ENCODE results near the gene ANKUB1. TPM values are rescaled to one million over a fixed set of nuclear protein-coding genes. Genes with fewer than 3 reads are reported as not detected.

Gene ANKUB1
- total RNA-seq, 1 donor from 2014 or later = not detected

DNA sequence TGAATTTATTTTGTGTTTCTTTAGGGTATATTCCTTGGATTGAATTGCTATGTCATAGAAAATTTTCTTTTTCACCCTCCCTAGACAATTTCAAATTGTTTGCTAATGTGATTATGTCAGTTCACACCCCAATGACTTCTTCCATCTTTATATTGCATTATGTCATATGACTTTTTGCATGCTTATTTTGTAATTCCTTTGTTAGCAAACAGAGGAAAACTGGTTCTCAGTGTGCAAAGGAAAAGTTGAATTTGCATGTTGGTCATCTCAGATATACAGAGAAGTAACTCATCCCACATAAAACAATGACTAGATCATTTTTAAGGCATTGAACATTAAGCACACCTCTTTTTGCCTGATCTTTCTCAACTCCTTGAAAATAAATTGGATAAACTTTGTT is 17.3 kb upstream of the ANKUB1 start:
- no peak for DNase-seq (ENCODE audit: low spot score)

DNA sequence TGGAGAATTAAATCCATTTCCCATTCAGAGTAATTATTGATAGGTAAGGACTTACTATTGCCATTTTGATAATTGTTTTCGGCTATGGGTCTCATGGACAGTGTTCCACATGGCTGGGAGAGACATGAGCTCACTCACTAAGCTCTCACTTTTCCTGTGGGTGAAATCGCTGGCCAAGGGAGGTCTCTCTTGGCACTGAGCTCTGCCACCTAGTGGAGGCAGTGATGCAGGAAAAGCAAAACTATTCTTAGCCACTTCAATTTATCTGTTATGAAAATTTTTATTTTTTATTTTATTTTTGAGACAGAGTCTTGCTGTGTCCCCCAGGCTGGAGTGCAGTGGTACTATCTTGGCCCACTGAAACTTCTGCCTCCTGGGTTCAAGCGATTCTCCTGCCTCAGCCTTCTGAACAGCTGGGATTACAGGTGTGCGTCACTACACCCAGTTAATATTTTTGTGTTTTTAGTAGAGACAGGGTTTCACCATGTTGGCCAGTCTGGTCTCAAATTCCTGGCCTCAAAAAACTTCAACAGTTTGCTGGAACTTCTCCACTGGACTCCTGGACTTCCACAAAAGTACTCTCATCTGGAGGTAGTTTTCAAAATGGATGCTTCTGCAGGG is 16.0 kb upstream of the ANKUB1 start:
- DNase-seq (ENCODE audit: low spot score) = no peak

GRCh38 chr3:149806171-149806778 is 13.9 kb upstream of the ANKUB1 start:
- no peak for DNase-seq (ENCODE audit: low spot score)

DNA sequence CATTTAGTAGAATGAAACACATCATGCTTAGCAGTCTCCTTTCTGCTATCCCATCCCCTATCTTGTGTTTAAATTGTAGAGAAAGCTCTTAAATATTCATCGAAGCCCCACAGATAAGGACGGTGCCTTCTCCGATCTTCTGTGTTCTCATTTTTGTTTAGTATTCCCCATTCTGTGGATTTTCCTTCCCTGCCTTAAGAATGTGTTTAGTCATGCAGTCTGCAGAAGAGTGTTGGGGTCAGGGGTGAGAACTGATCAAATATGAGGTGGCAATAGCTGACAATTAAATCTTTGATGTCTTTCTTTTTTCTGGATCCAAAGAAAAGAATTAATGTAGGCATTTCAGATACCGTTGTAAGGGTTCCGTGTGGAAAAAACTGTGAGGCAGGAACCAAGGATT is 9.3 kb upstream of the ANKUB1 start:
- no peak for DNase-seq (ENCODE audit: low spot score)

GRCh38 chr3:149801195-149801594 is 8.8 kb upstream of the ANKUB1 start:
- DNase-seq (ENCODE audit: low spot score) = no peak

DNA sequence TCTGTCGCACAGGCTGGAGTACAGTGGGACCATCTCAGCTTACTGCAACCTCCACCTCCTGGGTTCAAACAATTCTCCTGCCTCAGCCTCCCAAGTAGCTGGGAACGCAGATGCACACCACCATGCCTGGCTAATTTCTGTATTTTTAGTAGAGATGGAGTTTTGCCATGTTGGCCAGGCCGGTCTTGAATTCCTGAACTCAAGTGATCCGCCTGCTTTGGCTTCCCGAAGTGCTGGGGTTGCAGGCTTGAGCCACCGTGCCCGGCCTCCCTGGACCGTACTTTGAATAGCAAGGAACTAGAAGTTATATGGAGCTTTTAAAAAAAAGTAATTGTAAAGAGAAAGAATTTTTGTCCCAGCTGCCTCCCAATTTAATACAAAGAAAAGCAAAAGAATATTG is 8.3 kb upstream of the ANKUB1 start:
- no peak for DNase-seq (ENCODE audit: low spot score)

GRCh38 chr3:149796026-149796425 is 3.7 kb upstream of the ANKUB1 start:
- DNase-seq (ENCODE audit: low spot score) = no peak

- DNase-seq (ENCODE audit: low spot score) = no peak
Measured at GRCh38 chr3:149790698-149791097, 1.7 kb downstream of the ANKUB1 start.

- no peak for DNase-seq (ENCODE audit: low spot score)
Measured at GRCh38 chr3:149790268-149790667, 2.1 kb downstream of the ANKUB1 start.

DNA sequence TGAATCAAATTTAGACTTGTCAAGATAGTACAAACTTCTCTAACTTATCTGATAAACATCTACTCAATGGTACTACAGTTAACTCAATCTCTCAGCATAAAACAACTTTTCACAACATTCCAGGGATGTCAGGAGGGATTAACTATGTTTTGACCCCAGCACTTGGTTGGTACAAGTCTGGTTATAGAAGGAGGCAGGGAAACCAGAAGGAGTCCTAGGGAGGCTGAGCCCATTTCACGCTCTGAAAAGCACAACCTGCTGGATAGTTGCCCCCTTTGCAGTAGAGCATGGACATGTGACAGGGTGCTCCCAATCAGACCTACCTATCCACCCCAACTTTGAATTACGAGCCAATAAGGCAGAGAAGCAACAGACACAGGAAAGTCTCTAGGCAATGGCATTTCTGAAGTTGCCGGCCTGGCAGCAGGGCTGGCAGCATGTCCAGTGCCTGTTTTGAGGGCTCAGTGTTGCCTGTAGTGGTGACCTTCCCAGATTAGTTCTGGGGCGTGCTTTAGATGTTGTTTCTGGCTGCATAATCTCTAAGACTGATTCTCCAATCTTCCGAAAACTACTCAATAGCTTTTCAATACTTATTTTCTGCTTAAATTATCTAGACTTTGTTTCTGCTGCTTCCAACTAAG is 8.2 kb downstream of the ANKUB1 start:
- DNase-seq (ENCODE audit: low spot score) = no peak

- no peak for DNase-seq (ENCODE audit: low spot score)
Measured at GRCh38 chr3:149783576-149783975, 8.8 kb downstream of the ANKUB1 start.

GRCh38 chr3:149781741-149782140 is 10.6 kb downstream of the ANKUB1 start:
- no peak for DNase-seq (ENCODE audit: low spot score)

DNA sequence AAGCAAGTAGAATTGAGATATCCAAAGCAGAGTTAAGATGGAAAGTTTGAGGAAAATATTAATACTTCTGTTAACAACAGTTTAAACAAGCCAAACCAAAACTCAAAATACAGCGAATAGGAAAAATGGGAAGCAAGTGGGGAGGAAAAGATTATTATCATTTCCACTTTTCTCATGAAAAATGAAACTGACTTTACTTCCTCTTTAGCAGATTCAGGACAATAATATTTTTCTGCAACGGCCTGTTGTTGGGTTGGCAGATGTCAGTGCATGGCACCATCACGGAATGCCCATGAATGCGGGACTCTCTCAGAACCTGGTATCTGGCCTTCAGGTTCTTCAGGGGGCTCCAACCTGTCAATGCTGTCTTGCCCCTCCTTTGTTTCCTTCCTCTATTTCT is 11.1 kb downstream of the ANKUB1 start:
- DNase-seq (ENCODE audit: low spot score) = no peak

DNA sequence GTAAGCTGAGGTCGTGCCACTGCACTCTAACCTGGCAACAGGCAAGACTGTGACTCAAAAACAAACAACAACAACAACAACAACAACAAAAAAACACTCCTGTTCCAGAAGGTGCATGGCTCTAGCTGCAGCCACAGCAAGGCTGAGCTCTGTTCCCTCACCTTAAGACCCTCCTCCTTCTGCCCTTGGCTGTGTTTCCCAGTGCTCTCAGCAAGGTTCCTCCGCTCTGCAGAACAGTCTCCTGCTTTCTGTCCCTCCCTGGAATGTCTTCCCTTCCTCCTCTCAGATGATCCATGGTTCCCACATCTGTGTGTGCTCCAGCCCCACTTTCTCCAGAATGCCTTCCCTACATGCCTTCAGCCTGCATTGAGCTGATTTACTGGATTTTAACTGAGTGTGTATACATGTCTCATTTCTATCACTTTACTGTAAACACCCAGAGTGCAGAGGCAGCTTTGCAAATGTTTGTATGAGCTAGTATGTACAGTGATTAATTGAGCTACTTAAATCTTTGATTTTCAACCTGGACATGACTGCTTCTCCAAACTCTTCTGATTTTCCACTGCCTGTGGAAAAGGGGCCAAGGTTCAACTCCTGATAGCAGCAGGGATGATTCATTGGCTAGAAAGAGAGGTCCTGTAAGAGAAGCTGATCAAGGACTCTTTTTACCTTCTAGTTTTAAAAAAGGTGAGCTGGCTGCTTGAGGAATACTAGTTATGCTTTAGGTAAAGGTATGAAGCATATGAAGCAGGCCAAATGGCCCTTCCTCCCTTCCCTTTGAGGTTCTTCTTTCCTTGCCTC is 14.7 kb downstream of the ANKUB1 start:
- no peak for DNase-seq (ENCODE audit: low spot score)

DNA sequence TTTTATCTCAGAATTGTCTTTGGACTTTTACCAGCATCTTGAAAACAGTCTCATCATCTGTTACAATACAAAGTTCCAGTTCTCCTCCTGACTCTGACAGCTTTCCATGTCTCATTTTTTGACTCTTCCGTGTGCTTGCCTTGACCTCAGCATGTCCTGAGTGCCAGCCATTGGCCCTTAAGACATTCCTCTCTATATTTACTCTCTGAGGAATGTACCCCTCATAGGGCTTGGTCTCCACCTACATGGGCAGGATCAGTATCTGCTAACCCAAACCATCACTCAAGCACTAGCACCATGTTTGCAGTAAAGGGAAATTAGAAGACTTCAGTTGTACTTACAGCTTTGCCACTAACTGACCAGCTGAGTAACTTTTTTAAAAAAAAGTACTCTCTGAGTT is 16.2 kb downstream of the ANKUB1 start:
- DNase-seq (ENCODE audit: low spot score) = no peak

- no peak for DNase-seq (ENCODE audit: low spot score)
Measured at GRCh38 chr3:149772861-149773260, 19.5 kb downstream of the ANKUB1 start.

- DNase-seq (ENCODE audit: low spot score) = no peak
Measured at GRCh38 chr3:149771652-149772271, 20.6 kb downstream of the ANKUB1 start.

DNA sequence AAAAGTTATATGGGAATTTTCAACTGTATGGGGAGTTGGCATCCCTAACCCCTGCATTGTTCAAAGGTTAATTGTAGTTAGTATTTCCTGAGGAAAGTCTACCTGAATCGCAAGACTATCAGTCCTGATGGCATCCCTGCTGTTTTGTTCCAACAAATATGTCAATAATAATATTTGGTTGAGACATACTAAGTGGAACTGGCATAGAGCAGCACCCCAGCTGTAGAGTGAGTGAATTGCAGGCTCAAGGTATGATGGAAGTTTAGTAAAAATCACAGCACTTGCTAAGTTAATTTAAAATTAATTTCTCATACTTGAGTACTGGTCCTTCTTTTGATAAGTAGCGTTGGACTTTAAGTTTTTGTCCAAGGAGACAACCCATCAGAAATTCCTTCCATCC is 22.1 kb downstream of the ANKUB1 start:
- no peak for DNase-seq (ENCODE audit: low spot score)

GRCh38 chr3:149768704-149769103 is 23.6 kb downstream of the ANKUB1 start:
- no peak for DNase-seq (ENCODE audit: low spot score)

GRCh38 chr3:149767720-149768119 is 24.6 kb downstream of the ANKUB1 start:
- DNase-seq (ENCODE audit: low spot score) = no peak

GRCh38 chr3:149765762-149766334 is 26.5 kb downstream of the ANKUB1 start:
- no peak for DNase-seq (ENCODE audit: low spot score)
